ENCODE results near the gene THTPA.
"Not testable (repeated sequence)": the region's sequence is repeated elsewhere in the genome, so short reads cannot be mapped to it uniquely, and the experiment has no call there.

THTPA gene

GRCh38 chr14:23590198-23590597 lies 34.1 kb downstream of the THTPA start:
- no peak for DNase-seq

GRCh38 chr14:23594191-23594590 lies 38.1 kb downstream of the THTPA start:
- DNase-seq = not testable (repeated sequence)

DNA sequence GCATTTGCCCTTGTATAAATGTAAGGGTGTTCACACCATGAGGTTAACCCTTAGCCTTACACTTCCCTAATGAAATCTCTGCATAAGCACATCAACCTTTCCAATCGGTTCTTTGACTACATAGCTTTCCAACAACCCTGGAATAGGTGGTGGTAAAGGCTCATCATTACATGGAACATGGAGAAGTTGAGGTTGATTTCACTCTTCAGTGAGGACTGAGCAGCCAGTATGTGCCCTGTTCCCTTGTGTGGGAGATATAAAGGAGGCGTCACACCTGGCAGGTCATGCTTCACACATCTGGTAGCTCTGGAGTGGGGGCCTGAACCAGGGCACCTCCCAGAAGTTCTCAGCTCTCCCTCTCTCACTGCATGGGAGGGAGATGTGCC lies 44.2 kb downstream of the THTPA start:
- DNase-seq = no peak

DNA sequence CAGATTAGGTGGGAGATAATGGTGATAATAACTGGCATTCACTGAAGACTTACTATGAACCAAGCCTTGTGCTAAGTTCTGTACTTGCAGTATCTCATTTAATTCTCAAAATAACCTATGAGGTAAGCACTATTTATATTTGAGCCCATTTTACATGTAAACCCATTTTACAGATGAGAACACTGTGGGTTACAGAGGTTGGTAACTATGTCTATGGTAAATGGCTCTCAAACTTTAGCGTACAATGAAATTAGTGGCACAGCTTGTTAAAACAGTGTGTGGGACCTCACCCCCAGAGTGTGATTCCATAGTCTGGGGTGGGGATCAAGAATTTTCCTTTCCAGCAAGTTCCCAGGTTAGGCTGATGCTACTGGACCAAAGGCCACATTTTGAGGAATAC lies 44.7 kb downstream of the THTPA start:
- DNase-seq = no peak

GRCh38 chr14:23601424-23601823 lies 45.4 kb downstream of the THTPA start:
- DNase-seq = no peak

DNA sequence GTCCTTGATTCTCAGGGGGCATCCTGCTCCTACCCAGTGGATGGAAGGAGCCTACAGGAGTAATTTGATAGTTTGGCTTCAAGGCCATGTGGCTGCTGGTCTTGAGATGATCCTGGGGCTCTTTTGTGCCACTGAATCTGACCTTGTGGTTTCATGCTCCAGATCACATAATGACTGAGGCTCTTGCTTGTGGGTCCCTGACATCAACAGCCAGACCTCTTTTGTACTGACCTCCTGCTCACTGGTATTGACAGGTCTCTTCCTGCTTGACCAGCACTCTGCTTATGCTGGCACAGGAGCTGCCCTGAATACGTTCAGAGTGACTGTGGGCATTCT lies 45.7 kb downstream of the THTPA start:
- no peak for DNase-seq

- DNase-seq = no peak
Observed at GRCh38 chr14:23602181-23603095, 46.4 kb downstream of the THTPA start.

DNA sequence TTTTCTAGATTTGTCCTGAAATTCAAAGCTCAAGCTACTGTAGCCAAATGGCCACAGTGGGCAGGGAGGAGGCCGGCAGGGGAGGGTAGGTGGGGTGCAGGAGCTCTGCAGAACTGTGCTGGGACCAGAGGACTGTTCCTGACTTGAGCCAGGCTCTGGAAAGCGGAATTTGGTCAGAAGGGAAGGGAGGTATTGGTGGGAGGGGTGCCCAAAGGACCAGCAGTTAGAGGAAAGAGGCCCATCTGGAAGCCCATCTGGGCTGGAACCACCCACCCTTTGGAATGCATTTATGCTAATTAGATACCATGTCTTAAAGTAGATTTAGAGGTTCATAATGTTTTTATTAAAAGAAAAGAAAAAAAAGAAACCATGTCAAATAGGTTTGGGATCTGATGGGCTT lies 47.0 kb downstream of the THTPA start:
- no peak for DNase-seq

DNA sequence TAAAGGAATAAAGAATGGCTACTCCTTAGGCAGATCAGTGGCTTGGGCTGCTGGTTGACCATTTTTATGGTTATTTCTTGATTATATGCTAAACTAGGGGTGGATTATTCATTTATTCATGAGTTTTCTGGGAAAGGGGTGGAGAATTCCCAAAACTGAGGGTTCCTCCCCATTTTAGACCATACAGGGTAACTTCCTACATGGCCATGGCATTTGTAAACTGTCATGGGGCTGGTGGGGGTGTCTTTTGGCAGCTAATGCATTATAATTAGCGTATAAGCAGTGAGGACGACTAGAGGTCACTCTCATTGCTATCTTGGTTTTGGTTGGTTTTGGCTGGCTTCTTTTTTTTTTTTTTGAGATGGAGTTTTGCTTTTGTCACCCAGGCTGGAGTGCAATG lies 48.1 kb downstream of the THTPA start:
- no peak for DNase-seq

DNA sequence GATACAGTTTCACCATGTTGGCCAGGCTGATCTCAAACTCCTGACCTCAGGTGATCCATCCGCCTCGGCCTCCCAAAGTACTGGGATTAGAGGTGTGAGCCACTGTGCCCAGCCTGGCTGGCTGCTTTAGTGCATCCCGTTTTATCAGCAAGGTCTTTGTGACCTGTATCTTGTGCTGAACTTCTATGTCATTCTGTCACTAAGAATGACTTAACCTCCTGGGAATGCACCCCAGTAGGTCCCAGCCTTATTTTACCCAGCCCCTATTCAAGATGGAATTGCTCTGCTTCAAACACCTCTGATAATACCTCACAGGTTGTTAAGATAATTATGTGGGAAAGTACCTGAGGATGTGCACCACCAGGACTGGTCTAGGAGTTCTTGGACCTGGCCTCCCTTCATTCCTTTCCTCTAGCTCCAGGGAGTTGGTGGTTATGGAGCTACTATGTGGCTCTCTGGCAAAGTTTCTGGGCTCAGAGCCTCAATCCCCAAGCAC lies 48.7 kb downstream of the THTPA start:
- DNase-seq = no peak

- DNase-seq = no peak
Observed at GRCh38 chr14:23605931-23606585, 50.0 kb downstream of the THTPA start.

DNA sequence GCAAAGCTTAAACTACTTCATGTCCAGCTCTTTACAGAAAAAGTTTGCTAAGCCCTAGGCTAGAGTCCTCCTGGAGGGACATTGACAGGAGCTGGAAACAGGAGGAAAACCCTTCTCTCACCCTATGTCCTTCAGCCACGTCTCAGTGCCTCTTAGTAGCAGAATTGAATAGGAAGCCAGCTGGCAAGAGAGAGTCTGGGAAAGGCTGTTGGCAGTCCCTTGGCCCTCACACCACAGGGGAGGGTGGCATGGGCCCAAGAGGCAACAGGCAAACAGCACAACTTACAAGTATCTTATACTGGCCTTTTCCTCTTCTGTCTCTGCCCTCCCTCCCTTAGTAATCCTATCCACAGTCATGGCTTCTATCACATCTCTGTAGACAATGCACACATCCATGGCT lies 52.4 kb downstream of the THTPA start:
- no peak for DNase-seq

- no peak for DNase-seq
Observed at GRCh38 chr14:23609001-23609400, 52.9 kb downstream of the THTPA start.

DNA sequence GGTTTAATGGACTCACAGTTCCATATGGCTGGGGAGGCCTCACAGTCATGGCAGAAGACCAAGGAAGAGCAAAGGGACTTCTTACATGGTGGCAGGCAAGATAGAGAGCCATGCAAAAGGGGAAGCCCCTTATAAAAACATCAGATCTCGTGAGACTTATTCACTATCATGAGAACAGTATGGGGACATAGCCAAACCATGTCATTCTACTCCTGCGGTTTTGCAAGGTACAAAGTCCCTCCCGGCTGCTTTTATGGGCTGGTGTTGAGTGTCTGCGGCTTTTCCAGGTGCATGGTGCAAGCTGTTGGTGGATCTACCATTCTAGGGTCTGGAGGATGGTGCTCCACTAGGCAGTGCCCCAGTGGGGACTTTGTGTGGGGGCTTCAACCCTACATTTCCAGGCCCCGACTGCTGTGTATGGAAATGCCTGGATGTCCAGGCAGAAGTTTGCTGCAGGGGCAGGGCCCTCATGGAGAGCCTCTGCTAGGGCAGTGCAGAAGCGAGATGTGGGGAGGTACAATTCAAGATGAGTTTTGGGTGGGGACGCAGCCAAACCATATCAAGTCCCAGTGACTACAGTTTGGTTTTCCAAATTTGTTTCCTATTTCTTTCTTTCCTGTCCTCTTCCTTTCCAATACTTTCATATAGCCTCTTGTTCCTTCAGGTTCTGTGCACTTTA lies 53.5 kb downstream of the THTPA start:
- DNase-seq = not testable (repeated sequence)

Measured in NCI-H2029 treated with DMSO at 0.1 percent for 48 hours (cell line).